Suprapubic skin (tissue), 4 donors: ENCODE results near the gene MAPK11.

Source experiments
- CTCF ChIP-seq, 2 donors: fragments of 200-600 bp in 1 of 2; fragments of 450-650 bp in 1 of 2; sonication (generic) in 1 of 2; IDR thresholded peaks; one replicate each; pipeline ENCODE4 v1.5.1; 2016 to 2019; ENCODE audit warnings: antibody characterized with exemption in 2 of 2, mild to moderate bottlenecking in 1 of 2, moderate library complexity in 1 of 2
- POLR2A ChIP-seq, 2 donors: fragments of 450-650 bp; IDR thresholded peaks; one replicate each; pipeline ENCODE4 v1.6.1; 2017; ENCODE audit warnings: antibody characterized with exemption in 2 of 2, mild to moderate bottlenecking in 2 of 2, moderate library complexity in 2 of 2
- POLR2AphosphoS5 ChIP-seq, 3 donors: sonication (generic); formaldehyde crosslinking; IDR thresholded peaks; one replicate each; pipeline ENCODE4 v1.6.1; 2017; ENCODE audit warnings: antibody characterized with exemption in 3 of 3

DNA sequence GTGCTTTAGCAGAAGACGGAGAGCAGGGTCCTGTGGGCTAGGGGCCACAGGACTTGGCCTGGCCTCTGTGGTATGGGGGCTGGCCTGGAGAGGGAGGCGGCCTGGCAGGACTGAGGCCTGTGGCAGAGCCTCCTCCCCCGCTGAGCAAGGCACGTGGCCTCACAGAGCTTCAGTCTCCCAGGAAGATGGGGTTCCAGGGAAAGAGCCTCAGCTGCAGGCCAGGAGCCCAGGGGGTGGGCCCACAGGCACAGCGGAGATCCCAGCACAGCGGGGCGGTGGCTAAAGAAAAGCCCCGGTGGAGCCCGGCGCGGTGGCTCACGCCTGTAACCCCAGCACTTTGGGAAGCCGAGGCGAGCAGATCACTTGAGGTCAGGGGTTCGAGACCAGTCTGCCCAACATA, 10.9 kb downstream of the MAPK11 start:
- TF ChIP-seq POLR2A (IDR thresholded peaks at IDR 0.05) (no peak), CTCF (IDR thresholded peaks at IDR 0.05) (no peak), POLR2AphosphoS5 (IDR thresholded peaks at IDR 0.05) (no peak)
